Kidney tubule cell (primary cell): ENCODE measurements around the gene KRT33B.
"Not testable (repeated sequence)": the region's sequence is repeated elsewhere in the genome, so short reads cannot be mapped to it uniquely, and the experiment has no call there.

ENCODE experiments used
- DNase-seq: peaks from one replicate; pipeline ENCODE4 v3.0.0-alpha.2; 2018; ENCODE audit warnings: low spot score

KRT33B gene

GRCh38 chr17:41369713-41370112 lies at the start of gene KRT33B:
Gene KRT33B, minus strand, starts transcription at chr17:41369813. Its CDS starts 63 bp downstream, at chr17:41369750.
- no peak for DNase-seq

- no peak for DNase-seq
These were observed 48.7 kb upstream of the KRT33B start for GRCh38 chr17:41418116-41418860.

DNA sequence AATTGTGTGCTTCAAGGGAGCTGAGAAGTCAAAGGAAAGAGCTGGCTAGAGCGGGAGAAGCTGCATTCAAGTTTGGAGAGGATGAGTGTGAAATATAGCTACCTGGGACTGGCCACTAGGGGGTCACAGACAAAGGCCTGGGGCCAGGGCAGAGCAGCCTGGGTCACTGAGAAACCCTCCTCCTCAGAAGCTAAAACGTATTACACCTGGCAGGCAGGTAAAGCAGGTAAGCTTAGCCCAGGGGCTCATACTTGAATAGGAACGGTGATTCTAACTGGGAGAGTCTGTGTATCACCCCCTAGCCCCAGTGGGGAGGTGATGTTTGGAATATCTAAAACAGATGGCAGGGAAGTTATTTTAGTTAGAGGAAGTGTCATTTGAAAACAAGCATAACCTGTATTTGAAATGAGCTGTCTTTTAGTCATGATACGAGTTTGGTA lies 48.0 kb upstream of the KRT33B start:
- peak; percentile 58 for DNase-seq

- DNase-seq, result no peak
These were observed 47.5 kb upstream of the KRT33B start for GRCh38 chr17:41417127-41417526.

DNA sequence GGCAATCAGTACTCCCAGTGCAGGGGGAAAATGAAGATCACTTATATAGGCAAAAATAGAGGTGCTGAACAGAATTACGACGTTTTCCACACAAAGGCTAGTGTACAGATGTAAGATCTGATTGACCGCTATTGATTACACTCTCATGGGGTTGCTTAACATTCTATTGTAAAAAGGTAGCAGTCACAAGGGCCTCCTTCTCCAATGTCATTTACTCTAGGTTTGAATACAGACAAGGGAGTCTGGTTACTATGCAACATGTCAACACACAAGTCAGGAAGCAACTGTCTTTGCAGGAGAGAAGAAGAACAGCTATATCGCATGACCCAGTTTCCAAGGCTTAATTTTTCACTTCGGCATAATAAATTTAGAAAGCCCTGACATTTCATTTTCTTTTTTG lies 46.9 kb upstream of the KRT33B start:
- DNase-seq, result peak; percentile 20

DNA sequence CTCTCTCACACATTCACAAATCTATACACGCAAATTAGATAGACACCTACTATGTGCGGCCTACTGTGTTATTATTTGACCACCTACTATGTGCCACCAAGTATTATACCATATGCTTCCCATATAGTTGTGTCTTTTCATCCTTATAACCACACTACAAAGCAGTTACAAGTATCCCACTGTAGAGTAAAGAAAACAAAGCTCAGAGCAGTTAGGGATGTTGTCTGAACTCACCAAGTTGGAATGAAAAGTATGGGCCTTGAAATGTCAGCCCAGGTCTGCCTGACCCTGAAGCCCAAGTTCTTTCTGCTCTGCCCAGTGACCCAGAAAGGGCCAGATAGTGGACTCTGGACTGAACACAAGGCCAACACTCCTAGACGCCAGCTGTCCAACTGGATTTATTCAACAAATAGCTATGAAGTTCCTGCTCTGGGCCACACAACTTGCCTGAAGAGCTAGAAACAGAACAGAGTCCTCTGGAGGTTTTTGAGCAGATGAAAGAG lies 46.3 kb upstream of the KRT33B start:
- peak; percentile 81 for DNase-seq

DNA sequence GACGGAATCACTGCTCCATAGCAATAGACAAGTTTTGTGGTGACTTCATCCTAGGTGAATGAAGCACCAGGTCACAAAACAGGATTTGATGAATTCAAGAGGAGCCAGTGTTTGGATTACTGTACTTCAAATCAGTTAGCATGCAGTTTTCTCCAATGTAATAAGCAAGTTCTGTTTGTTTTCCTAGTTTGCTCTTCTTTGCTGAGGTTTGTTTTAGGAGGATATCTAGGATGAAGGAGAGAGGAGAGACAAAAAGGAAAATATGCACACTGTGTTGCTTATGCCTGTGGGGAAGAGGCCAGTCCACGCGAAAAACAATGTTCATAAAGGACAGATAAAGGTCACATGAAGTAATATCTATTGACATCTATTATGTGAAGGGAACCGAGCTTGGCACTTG lies 45.8 kb upstream of the KRT33B start:
- DNase-seq, result peak; percentile 20

- peak; percentile 59 for DNase-seq
These were observed 44.4 kb upstream of the KRT33B start for GRCh38 chr17:41413982-41414381.

GRCh38 chr17:41413353-41413957 lies 43.8 kb upstream of the KRT33B start:
- peak; percentile 28 for DNase-seq

DNA sequence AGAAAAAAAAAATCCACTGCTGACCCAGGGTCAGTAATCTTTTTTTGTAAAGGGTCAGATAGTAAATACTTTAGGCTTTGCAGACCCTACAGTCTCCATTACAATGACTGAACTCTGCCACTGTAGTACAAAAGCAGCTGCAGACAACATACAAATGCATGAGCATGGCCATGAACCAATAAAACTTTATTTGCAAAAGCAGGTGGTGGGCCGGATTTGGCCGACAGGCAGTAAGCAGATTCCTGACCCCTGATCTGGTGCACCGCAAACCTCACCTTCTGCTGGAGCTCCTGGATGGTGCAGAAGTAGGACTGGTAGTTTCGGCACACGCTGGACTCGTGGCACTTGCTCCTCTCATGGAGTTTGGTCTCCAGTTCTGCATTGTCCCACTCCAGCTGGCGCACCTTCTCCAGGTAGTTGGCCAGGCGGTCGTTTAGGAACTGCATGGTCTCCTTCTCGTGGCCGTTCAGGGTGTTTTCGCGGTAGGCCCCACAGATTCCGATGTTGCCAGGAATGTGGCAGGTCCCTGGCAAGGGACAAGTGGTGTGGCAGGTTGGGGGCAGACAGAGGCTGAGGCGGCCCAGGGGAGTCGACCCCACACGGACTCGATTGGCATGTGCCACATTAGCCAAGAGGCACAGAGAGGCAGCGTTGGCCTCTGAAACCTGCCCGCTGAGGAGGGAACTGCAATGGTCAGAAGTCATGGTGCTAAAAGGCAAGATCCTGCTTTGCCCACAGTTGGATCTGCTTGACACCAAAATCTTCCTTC lies 41.6 kb upstream of the KRT33B start:
- no peak for DNase-seq

DNA sequence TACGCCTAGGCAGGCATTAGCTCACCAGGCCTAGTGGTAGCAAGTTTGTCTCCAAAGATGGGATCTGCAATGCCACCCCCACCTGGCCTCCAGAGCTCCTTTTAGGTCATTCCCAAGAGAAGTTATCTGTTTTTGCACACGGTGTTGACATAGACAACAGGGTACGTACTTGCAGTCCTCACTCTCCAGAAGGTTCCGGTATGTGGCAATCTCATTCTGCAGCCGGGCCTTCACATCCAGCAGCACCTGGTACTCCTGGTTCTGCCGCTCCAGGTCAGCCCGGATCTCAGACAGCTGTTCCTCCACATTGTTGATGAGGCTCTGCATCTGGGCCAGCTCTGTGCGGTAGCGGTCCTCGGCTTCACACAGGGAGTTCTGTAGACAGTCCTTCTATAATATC lies 37.6 kb upstream of the KRT33B start:
- no peak for DNase-seq

GRCh38 chr17:41406205-41406604 lies 36.6 kb upstream of the KRT33B start:
- peak; percentile 61 for DNase-seq

DNA sequence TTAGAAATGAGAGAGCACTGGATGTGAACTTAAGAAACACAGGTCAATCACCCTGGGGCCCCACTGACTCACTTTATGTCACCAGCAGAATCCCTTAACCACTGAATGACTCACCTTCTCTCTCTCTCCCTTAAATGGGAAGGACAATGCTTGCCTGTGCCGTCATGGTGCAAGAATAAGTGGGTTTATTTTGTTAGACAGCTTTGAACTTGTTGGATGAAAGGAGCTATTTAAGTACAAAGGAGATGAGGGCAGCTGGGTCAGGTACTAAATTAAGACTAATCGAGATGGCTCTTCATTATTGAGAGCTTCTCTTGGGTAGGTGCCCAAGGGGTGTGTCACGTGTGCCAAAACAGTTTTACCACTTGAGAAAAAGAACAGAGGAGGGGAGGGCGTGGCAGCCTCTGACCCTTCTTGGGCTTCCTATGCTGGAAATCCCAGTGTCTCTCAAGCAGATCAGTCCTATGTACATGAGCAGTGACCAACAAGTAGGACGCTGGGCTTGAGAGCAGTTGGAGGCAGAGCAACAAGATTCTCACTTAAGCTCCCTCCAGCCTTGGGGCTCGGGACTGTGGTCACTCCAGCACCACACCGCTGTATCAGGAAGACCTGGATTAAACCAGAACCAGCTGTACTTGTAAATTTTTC lies 34.5 kb upstream of the KRT33B start:
- DNase-seq, result peak; percentile 98

DNA sequence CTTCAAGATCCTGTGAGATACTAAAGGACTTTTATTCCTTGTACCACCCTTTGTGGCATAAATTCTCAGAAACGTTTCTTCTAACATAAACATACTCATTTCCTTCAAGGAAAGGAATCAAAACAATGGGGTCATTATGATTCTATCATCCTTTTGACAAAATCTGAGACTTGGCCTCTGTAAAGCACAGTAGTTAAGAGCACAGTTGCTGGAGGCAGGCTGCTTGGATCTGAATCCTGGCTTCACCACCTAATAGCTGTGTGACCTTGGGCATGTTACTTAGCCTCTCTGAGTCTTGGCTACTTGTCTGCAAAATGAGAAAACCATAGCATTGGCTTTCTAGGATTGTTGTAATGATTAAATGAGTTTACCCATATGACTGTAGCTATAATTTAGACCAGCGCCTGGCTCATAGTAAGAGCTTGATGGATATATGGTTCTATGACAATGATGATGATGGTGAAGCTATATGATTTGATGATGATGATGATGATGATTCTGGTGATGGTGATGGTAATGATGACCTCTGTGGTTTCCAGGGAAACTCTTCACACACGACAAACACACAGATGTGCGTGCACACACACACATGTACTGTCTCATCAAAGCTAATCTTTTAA lies 33.9 kb upstream of the KRT33B start:
- peak; percentile 11 for DNase-seq

DNA sequence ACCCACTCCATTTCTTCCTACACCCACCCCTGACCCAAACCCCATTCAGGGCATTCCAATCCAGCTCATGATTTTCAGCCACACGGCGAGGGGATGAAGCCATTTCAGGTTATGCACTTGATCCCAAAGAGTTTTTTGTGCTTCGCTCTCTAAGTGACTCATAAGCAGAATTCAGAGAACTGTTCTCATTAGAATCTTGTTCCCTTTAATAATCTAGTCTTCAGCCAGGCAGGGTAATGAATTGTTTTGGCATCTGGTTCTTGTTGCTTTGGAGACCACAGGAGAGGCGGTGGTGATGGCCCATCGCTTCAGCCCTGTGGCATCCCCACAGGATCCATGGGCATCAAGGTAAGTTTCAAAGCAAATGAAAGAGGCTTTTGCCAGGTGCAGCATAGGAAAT lies 32.5 kb upstream of the KRT33B start:
- DNase-seq, result peak; percentile 62

- DNase-seq, result no peak
These were observed 27.5 kb upstream of the KRT33B start, which contains the start of gene KRT31 for GRCh38 chr17:41396996-41397660. Gene KRT31, minus strand, starts transcription at chr17:41397608. Its CDS starts 69 bp downstream, at chr17:41397539.

GRCh38 chr17:41396340-41396739 lies 26.7 kb upstream of the KRT33B start:
- DNase-seq, result no peak

DNA sequence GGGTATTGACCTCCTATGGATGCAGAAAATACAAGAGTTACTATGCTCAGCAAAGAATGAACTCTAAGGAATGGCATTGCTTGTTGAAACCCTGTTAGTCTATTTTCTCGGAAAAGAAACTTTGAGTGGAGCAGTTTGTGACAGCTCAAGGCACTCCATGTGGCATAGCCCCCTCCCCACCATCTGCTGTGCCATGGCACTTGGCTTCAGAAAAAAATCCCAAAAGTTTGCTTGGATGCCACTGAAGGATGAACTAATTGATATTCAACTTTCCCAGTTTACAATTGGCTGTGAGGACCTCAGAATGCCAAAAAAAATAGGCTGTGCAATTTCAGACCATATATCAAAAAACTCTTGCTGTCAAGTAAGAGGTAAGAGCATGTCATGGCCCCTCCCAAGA lies 26.0 kb upstream of the KRT33B start:
- no peak for DNase-seq

DNA sequence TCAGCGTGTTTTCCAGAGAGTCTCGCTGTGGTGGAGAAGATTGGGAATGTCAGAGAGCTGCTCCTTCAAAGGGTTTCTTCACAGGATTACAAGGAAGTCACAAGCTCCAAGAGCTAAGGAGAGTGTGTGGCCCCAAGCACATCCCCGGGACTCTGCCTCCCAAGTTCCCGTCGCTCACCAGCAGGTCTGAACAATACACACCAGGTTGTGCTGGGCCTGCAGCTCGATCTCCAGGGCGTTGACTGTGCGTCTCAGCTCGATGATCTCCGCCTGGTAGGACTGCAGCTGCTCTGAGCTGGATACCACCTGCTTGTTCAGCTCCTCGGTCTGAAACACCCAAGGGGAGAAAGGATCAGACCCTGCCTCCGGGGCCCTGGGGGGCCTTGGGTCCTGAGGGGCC lies 25.4 kb upstream of the KRT33B start:
- not testable (repeated sequence) for DNase-seq

DNA sequence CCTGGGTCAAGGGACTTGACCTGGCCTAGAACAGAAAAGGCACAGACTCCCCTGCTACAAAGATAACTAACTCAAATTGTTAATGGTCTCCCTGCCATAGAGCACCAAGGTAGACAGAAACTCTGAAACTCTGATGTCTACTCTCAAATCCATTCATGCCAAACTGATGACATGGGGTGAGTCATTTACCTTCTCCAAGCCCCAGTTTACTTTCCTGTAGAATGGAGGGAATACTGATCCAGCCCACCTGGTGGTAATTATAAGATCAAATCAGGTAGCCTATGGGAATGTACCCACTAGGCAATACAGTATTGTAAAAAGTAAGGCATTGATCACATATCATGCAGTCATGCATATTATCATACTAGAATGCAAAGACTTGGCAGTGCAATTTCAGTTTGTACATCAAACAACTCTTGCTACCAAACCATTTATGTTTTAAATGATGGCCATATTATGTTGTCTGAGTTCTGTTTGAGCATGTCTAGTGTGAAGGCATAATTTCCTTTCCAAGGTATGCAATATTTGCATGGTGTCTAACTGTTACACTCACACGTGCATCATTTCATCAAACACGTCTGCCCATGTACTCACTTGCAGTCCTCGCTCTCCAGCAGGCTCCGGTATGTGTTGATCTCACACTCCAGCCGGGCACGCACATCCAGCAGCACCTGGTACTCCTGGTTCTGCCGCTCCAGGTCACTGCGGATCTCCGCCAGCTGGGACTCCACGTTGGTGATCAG lies 24.8 kb upstream of the KRT33B start:
- peak; percentile 66 for DNase-seq
